DMS53 treated with DMSO at 0.1 percent for 48 hours (cell line): Measurements from ENCODE around the gene ISLR.
"Not testable (repeated sequence)": the region's sequence is repeated elsewhere in the genome, so short reads cannot be mapped to it uniquely, and the experiment has no call there.

Source experiments
- DNase-seq: peaks from one replicate; lab custom pipeline; 2025; ENCODE audit not compliant: unreplicated experiment; lab: John Stamatoyannopoulos, UW

Gene ISLR

GRCh38 chr15:74136814-74137536, 36.5 kb upstream of the ISLR start:
- no peak for DNase-seq

GRCh38 chr15:74137537-74137894, 36.0 kb upstream of the ISLR start:
- DNase-seq: no peak

GRCh38 chr15:74138642-74139041, 34.9 kb upstream of the ISLR start:
- DNase-seq: no peak

GRCh38 chr15:74141591-74141990, 31.9 kb upstream of the ISLR start:
- DNase-seq: no peak

GRCh38 chr15:74144153-74144775, 29.2 kb upstream of the ISLR start:
- DNase-seq: peak; percentile 13

GRCh38 chr15:74146277-74146800, 27.2 kb upstream of the ISLR start:
- no peak for DNase-seq

- no peak for DNase-seq
Measured at GRCh38 chr15:74147051-74147450, 26.5 kb upstream of the ISLR start.

- DNase-seq: no peak
Measured at GRCh38 chr15:74155766-74156417, 17.6 kb upstream of the ISLR start.

GRCh38 chr15:74156678-74157411, 16.7 kb upstream of the ISLR start:
- peak; percentile 32 for DNase-seq

GRCh38 chr15:74157868-74158827, 15.4 kb upstream of the ISLR start:
- no peak for DNase-seq

- DNase-seq: no peak
Measured at GRCh38 chr15:74158855-74159650, 14.5 kb upstream of the ISLR start.

- no peak for DNase-seq
Measured at GRCh38 chr15:74159773-74160172, 13.7 kb upstream of the ISLR start.

GRCh38 chr15:74160390-74160789, 13.1 kb upstream of the ISLR start:
- DNase-seq: not testable (repeated sequence)

- not testable (repeated sequence) for DNase-seq
Measured at GRCh38 chr15:74162195-74162536, 11.3 kb upstream of the ISLR start.

GRCh38 chr15:74165461-74165860, 8.0 kb upstream of the ISLR start:
- DNase-seq: no peak

- no peak for DNase-seq
Measured at GRCh38 chr15:74167891-74168331, 5.6 kb upstream of the ISLR start.

- DNase-seq: no peak
Measured at GRCh38 chr15:74168711-74169126, 4.8 kb upstream of the ISLR start.

- DNase-seq: no peak
Measured at GRCh38 chr15:74170071-74170844, 3.3 kb upstream of the ISLR start.
